ENCODE data around the gene KIAA0753. TPM values are rescaled to one million over a fixed set of nuclear protein-coding genes. Genes with fewer than 3 reads are reported as not detected.

Gene KIAA0753
- total RNA-seq, 4 donors from 2014 or later = 3.0 to 6.3 (median 3.6) TPM

DNA sequence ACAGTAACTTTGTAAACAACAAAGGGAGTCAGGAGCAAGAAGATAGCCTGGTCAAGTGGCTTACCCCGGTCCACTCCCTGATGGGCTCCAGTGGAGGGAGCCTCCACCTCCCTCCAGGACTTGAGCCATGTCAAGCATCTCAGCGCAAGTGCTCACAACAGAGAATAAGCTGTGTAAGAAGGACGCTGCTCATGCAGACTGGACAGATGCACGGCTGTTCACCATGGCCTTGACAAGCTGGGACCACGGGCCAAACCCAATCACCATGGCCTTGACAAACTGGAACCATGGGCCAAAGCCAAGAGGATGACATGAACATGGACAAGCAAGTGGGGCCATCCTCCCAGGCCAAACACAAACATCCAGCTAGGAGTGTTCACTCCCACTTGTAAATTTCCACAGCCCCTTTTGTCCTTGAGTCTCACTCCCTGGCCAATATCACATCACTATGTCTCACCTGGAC is 80.7 kb downstream of the KIAA0753 start:
- in situ Hi-C loops (cut with MboI; ENCODE audit: low sequenced_read_pairs in 4 of 4) (no loop called here), intact Hi-C loops (cut with DNase I; ENCODE audit: low total_unique reads) (loop anchor here (10.0 kb wide), 1 partner anchor 85 kb away; no protein-coding TSS in a partner anchor)
- H3K27me3 ChIP-seq = peaks cover 12 to 25% (median 13%) of the 10 kb centered on the region in 3 donors
- ATAC-seq (no peak), DNase-seq (no peak)
- no peak for TF ChIP-seq CTCF (IDR thresholded peaks at IDR 0.05 in 4 of 5, conservative IDR thresholded peaks at IDR 0.05 in 1 of 5)
- TF ChIP-seq POLR2A (IDR thresholded peaks at IDR 0.05) = no peak
- H3K27ac ChIP-seq = no peak overlapping the region
- peaks cover 6 to 7% of the 10 kb centered on the region in 2 donors for H3K4me1 ChIP-seq
- H3K36me3 ChIP-seq = no peaks in the 10 kb centered on the region
- no peaks in the 10 kb centered on the region for H3K9me3 ChIP-seq
- H3K4me3 ChIP-seq = no peak overlapping the region

- no peak for DNase-seq
- in situ Hi-C loops (cut with MboI; ENCODE audit: low sequenced_read_pairs in 4 of 4) = no loop called here
Observed at GRCh38 chr17:6558932-6559752, 81.4 kb downstream of the KIAA0753 start.

DNA sequence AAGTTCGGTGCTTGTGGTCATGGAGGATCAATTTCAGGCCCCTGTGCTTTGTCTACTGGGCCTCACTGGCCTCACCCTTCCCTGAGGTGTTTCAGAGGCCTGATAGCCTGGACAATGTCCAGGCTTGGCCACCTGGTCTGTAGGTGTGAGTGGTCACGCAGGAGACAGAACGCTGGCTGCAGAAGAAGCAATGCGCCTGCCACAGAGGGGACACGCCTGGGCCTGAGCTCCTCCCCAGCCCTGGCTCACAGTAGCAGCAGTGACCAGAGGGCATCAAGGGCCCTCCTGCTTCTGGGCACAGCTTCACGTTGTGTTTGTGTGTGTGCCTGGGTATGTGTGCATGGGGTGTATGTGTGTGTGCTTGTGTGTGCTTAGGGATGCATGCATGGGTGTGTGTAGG is 82.2 kb downstream of the KIAA0753 start:
- Histone ChIP-seq H3K4me3 (no peak overlapping the region), H3K27ac (no peak overlapping the region), H3K36me3 (no peaks in the 10 kb centered on the region), H3K4me1 (peaks cover 6 to 7% of the 10 kb centered on the region in 2 donors), H3K27me3 (peaks cover 26 to 40% (median 27%) of the 10 kb centered on the region in 3 donors), H3K9me3 (no peaks in the 10 kb centered on the region)
- DNase-seq (no peak), ATAC-seq (no peak)
- no peak for TF ChIP-seq CTCF (IDR thresholded peaks at IDR 0.05 in 4 of 5, conservative IDR thresholded peaks at IDR 0.05 in 1 of 5)
- no peak for TF ChIP-seq POLR2A (IDR thresholded peaks at IDR 0.05)
- in situ Hi-C loops (cut with MboI; ENCODE audit: low sequenced_read_pairs in 4 of 4) = no loop called here
- intact Hi-C loops (cut with DNase I; ENCODE audit: low total_unique reads) = loop anchor here (10.0 kb wide), 1 partner anchor 83 kb away; no protein-coding TSS in a partner anchor

More at GRCh38 chr17:6558932-6559752, 81.4 kb downstream of the KIAA0753 start:
- H3K4me1 ChIP-seq = peaks cover 6 to 7% of the 10 kb centered on the region in 2 donors
- no peak overlapping the region for H3K4me3 ChIP-seq
- no peak overlapping the region for H3K27ac ChIP-seq
- peaks cover 19 to 32% (median 19%) of the 10 kb centered on the region in 3 donors for H3K27me3 ChIP-seq
- intact Hi-C loops (cut with DNase I; ENCODE audit: low total_unique reads) = loop anchor here (10.0 kb wide), 1 partner anchor 84 kb away; no protein-coding TSS in a partner anchor
- no peaks in the 10 kb centered on the region for H3K36me3 ChIP-seq
- no peaks in the 10 kb centered on the region for H3K9me3 ChIP-seq
- no peak for ATAC-seq
- no peak for TF ChIP-seq POLR2A (IDR thresholded peaks at IDR 0.05)
- no peak for TF ChIP-seq CTCF (IDR thresholded peaks at IDR 0.05 in 4 of 5, conservative IDR thresholded peaks at IDR 0.05 in 1 of 5)

DNA sequence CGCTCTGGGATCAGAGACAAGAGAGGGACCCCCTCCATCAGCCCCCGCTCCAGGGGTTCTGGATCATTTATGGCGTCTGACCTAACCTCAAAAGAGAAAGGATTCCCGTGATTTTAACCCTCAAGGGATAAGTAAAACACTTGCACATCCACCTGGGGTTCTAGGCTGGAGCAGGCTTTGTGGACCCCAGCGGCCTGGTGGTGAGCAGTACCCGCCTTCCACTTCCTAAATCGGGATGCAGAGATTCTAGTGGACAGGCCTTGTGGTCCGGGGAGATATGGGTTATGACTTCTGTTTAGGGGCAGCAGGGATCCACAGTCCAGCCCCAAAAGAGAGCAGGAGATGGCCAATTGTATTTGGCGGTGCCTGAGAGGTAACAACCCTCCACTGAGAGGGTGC is 83.5 kb downstream of the KIAA0753 start:
- H3K36me3 ChIP-seq = no peaks in the 10 kb centered on the region
- no peak for DNase-seq
- ATAC-seq = no peak
- no peaks in the 10 kb centered on the region for H3K9me3 ChIP-seq
- intact Hi-C loops (cut with DNase I; ENCODE audit: low total_unique reads) (loop anchor here (10.0 kb wide), 1 partner anchor 82 kb away; no protein-coding TSS in a partner anchor), in situ Hi-C loops (cut with MboI; ENCODE audit: low sequenced_read_pairs in 4 of 4) (no loop called here)
- peaks cover 6 to 7% of the 10 kb centered on the region in 2 donors for H3K4me1 ChIP-seq
- no peak overlapping the region for H3K27ac ChIP-seq
- TF ChIP-seq POLR2A (IDR thresholded peaks at IDR 0.05) (no peak), CTCF (IDR thresholded peaks at IDR 0.05 in 4 of 5, conservative IDR thresholded peaks at IDR 0.05 in 1 of 5) (no peak)
- H3K4me3 ChIP-seq = no peak overlapping the region
- H3K27me3 ChIP-seq = peaks cover 29 to 43% (median 31%) of the 10 kb centered on the region in 3 donors
